ENCODE measurements around the gene E2F8.

Gene E2F8

GRCh38 chr11:19181531-19182261 is 59.0 kb downstream of the E2F8 start:
- DNase-seq: no peak

- no peak for DNase-seq
These were observed 64.0 kb downstream of the E2F8 start for GRCh38 chr11:19176629-19177186.
